Dedifferentiated amniotic fluid mesenchymal stem cell (primary cell): ENCODE results near the gene ZNF644.
"Not testable (repeated sequence)": the region's sequence is repeated elsewhere in the genome, so short reads cannot be mapped to it uniquely, and the experiment has no call there.

ENCODE experiments used
- DNase-seq: peaks from one replicate; pipeline ENCODE4 v3.0.0-alpha.2; 2016; ENCODE audit errors: extremely low spot score

ZNF644 gene

DNA sequence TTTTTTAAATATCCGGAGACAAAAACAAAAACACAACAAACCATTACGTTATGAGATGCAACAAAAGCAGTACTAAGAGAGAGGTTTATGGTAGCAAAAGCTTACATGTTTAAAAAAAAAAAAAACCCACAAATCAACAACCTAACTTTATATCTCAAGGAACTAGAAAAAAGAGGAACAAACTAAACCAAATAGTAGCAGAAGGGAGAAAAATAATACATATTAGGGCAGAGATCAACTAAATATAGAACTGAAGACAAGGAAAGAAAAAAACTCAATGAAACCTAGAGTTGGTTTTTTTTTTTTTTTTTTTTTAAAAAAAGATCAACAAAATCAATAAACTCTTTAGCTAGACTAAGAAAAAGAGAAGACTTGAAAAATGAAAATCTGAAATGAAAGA is 34.9 kb downstream of the ZNF644 start:
- DNase-seq: no peak

- no peak for DNase-seq
Measured at GRCh38 chr1:90977522-90977921, 44.3 kb downstream of the ZNF644 start.

DNA sequence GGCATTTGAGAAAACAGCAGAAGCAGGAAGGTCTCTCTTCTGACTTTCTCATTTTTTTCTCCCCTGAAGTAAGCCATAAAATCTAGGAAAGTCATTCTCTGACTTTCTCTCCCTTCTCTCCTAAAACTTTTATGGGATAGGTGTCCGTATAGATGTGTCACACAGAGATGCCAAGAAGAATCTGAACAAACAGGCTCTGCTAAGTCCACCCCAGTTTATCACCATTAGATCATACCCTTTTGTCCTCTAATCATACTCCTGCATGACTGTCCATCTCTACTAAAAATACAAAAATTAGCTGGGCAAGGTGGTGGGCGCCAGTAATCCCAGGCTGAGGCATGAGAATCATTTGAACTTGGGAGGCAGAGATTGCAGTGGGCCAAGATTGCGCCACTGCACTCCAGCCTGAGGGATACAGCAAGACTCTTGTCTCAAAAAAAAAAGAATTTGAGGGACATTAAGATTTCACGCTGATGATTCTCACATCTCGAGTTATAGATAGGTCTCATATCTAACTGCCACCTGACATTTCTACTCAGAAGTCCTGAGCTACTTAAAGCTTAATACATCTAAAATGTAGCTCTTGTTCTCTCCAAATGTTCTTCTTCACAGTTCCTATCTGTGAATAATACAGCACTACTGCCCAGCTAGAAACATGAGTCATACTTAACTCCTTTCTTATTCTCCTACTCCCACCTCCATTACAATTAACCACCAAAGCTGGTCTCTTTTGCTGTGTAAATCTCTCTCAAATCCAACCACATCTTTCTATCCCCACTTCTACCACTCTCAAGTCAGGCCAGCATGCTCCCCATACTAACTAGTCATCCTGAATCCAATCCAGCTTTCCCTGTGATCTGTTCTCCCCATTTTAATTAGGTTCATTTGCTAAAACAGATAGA is 47.7 kb downstream of the ZNF644 start:
- DNase-seq: no peak

DNA sequence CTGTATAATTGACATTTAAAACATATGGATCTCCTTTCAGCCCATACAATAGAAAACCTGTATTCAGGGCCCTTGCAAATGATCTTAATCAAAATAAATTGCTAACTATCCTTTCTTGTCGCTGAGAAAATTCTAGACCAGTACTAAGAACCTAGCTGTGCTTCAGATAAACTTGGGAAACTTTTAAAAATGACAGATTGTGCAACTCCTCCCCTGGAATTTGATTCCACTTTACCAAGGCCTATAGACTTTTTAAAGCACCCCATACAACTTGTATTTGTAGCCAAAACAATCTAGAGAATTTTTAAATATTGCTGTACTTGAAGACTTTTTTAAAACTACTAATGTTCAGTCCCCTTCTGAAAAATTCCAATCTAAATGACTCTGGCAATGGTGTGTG is 51.6 kb downstream of the ZNF644 start:
- no peak for DNase-seq

GRCh38 chr1:90969241-90969640 is 52.6 kb downstream of the ZNF644 start:
- DNase-seq: no peak

- no peak for DNase-seq
Measured at GRCh38 chr1:90964444-90965035, 57.3 kb downstream of the ZNF644 start.

DNA sequence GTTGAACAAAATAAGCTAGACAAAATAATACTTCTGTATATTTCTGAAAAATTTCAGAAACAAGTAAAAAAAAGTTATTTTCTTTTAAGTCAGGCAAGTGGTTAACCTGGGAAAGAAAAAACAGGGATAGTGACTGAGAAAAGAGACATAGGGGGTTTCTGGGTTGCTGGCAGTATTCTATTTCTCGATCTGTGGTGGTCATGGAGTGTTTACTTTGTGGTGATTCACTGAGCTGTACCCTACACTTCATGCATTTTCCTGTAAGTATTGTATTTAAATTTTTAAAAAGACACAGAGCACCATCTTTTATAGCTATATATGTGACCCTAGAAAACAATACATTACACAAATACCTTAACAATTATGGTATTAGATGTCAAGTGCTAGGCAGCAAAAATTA is 58.2 kb downstream of the ZNF644 start:
- DNase-seq: no peak

DNA sequence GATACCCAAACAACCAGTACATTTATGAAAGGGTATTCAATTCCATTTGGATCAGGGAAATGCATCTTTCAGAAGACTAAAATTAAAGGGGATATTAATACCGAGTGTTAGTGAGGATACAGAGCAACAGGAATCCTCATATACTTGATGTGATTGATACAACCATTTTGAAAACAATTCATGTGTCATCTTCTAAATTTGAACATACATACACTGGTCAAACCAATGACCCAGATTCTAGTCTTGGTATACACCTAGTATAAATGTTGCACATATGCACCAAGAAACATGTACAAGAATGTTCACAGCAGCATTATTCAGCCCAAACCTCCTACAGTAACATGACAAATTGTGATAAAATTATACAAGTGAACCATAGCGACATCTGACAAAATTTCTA is 58.6 kb downstream of the ZNF644 start:
- no peak for DNase-seq

- DNase-seq: no peak
Measured at GRCh38 chr1:90959352-90960206, 62.3 kb downstream of the ZNF644 start.

DNA sequence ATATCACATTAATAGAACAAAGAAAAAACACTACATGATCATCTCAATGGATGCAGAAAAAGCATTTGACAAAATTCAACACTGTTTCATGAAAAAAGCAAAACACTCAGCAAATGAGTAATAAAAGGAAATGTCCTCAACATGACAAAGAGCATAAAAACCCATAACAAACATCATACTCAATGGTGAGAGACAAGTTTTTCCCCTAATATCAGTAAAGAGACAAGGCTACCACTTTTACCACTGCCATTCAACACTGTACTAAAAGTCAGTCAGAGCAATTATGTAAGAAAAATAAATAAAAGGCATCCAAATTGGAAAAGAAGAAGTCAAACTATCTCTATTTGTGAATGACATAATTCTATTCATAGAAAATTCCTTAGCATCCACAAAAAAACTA is 64.3 kb downstream of the ZNF644 start:
- DNase-seq: no peak

DNA sequence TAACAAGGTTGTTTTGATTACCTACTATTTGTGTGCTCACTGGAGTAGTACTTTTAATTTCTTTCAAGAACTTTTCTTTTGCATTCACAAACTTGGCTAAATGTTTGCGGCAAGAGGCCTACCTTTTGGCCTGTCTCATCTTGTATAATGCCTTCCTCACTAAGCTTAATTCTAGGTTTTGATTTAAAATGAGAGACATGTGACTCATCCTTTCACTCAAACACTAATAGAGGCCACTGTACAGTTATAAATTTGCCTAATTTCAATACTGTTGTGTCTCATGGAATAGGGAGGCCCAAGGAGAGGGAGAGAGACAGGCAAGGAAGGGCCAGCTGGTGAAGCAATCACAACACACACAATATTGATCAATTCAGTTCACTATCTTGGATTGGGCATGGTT is 66.1 kb downstream of the ZNF644 start:
- no peak for DNase-seq

GRCh38 chr1:90952906-90953305 is 68.9 kb downstream of the ZNF644 start:
- no peak for DNase-seq

- no peak for DNase-seq
Measured at GRCh38 chr1:90951009-90951408, 70.8 kb downstream of the ZNF644 start.

- no peak for DNase-seq
Measured at GRCh38 chr1:90948301-90948700, 73.5 kb downstream of the ZNF644 start.

GRCh38 chr1:90946630-90947029 is 75.2 kb downstream of the ZNF644 start:
- DNase-seq: no peak

GRCh38 chr1:90945287-90945686 is 76.5 kb downstream of the ZNF644 start:
- no peak for DNase-seq

DNA sequence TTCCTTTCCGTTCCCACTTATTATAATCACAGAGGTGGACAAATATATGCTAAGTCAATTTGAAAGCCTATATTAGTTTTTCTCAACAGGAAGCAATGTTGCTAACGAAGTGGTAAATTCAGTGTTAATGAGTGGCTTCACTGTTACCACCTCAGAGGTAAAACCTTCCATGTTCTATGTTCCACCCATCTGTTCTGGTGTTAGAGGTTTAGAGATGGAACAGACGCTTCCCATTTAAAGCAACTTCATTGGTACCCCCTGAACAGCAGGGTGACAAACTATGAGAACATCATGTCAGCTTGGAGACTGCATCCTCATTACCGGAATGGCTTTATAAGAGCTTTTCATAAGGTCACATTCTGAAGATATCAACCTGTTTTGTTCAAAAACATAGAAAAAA is 77.9 kb downstream of the ZNF644 start:
- no peak for DNase-seq

DNA sequence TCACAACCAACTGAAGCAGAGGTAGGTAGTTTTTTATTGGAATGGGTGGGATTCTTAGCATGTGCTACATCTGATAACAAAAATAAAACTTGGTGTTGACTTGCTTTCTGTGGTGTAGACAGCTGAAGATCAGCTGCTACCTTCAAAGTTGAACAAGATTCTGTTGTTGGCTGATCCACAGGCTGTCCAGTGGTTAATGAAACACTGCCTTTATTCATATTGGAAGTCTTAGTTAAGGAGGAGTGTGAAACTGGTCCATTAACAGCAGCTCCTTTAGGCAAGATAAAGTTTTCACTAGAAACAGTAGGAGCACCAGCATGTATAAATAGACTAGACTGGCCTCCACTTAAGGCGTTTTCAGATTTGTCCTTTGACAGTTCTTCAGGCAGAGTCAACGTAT is 81.1 kb downstream of the ZNF644 start:
- no peak for DNase-seq

DNA sequence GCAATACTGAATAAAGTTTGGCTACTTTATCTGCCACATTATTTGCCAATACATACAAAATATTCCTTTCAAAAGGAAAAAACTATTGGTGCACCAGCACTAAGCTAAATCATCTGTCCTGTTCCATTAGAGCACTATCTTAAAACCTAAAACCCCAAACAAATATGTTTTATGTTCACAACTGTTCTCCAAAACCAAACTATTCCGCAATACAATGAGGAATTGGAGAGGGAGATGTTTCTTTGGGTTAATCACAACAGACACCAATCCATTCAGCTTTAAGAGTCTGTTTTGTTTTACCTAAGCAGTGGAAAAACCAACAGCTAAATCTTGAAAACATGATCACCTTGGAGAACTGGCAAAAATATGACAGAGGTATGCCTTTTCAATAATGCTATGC is 85.1 kb downstream of the ZNF644 start:
- no peak for DNase-seq

DNA sequence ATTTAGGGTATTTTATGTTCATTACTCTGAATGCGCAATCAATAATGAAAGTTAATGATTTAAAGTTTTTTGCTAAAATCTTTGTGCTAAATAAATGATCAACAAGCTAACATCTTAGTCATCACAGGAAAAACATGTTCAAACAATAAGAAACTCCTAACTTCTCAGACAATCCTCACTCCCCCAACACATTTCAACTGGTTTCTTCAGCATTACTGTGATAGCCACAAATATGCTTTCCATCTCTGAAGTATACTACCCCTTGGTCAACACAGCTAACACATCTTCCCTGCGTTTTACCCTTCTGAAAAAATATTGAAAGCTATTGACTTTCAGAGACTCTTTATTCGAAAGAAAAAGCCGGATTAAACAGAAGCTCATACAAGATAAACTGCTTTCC is 85.8 kb downstream of the ZNF644 start:
- DNase-seq: no peak

- DNase-seq: not testable (repeated sequence)
Measured at GRCh38 chr1:90928231-90928630, 93.6 kb downstream of the ZNF644 start.

GRCh38 chr1:90927674-90928073 is 94.2 kb downstream of the ZNF644 start:
- DNase-seq: not testable (repeated sequence)

GRCh38 chr1:90926971-90927370 is 94.9 kb downstream of the ZNF644 start:
- DNase-seq: no peak
